Activated CD4-positive, alpha-beta T cell treated with anti-CD3 and anti-CD28 coated beads, Interleukin-2, Interleukin-6, amounts not matched to agents 100 ng/mL and 50 ng/mL, durations not matched to agents 16 hours and 8 hours (primary cell): ENCODE results near the gene VANGL2.
"Not testable (repeated sequence)": the region's sequence is repeated elsewhere in the genome, so short reads cannot be mapped to it uniquely, and the experiment has no call there.

Source experiments
- DNase-seq: peaks from one replicate; pipeline ENCODE4 v3.0.0-alpha.2; 2020

The VANGL2 gene

GRCh38 chr1:160370561-160371345 is 29.6 kb upstream of the VANGL2 start:
- DNase-seq, result no peak

- no peak for DNase-seq
Observed at GRCh38 chr1:160371346-160371631, 29.1 kb upstream of the VANGL2 start.

GRCh38 chr1:160371756-160372155 is 28.6 kb upstream of the VANGL2 start:
- no peak for DNase-seq

GRCh38 chr1:160373696-160374095 is 26.7 kb upstream of the VANGL2 start:
- no peak for DNase-seq

- no peak for DNase-seq
Observed at GRCh38 chr1:160374306-160375110, 25.9 kb upstream of the VANGL2 start.

- DNase-seq, result peak; percentile 33
Observed at GRCh38 chr1:160375788-160376524, 24.4 kb upstream of the VANGL2 start.

- DNase-seq, result peak; percentile 67
Observed at GRCh38 chr1:160376525-160377131, 23.7 kb upstream of the VANGL2 start.

- DNase-seq, result no peak
Observed at GRCh38 chr1:160377585-160378206, 22.7 kb upstream of the VANGL2 start.

GRCh38 chr1:160384812-160385211 is 15.6 kb upstream of the VANGL2 start:
- not testable (repeated sequence) for DNase-seq

- not testable (repeated sequence) for DNase-seq
Observed at GRCh38 chr1:160388406-160388805, 12.0 kb upstream of the VANGL2 start.

- DNase-seq, result no peak
Observed at GRCh38 chr1:160394673-160395072, 5.7 kb upstream of the VANGL2 start.

- DNase-seq, result no peak
Observed at GRCh38 chr1:160397651-160398050, 2.7 kb upstream of the VANGL2 start.

GRCh38 chr1:160398823-160399222 is 1.5 kb upstream of the VANGL2 start:
- no peak for DNase-seq

- DNase-seq, result no peak
Observed at GRCh38 chr1:160399544-160400222, 681 bp upstream of the VANGL2 start.

GRCh38 chr1:160400646-160401486 is 502 bp downstream of the VANGL2 start:
- DNase-seq, result no peak

GRCh38 chr1:160401487-160401805 is 1.1 kb downstream of the VANGL2 start:
- DNase-seq, result no peak

GRCh38 chr1:160402001-160402795 is 1.8 kb downstream of the VANGL2 start:
- no peak for DNase-seq

- DNase-seq, result no peak
Observed at GRCh38 chr1:160403244-160403643, 2.9 kb downstream of the VANGL2 start.

- DNase-seq, result no peak
Observed at GRCh38 chr1:160404094-160404493, 3.7 kb downstream of the VANGL2 start.

- DNase-seq, result no peak
Observed at GRCh38 chr1:160405331-160405877, 5.0 kb downstream of the VANGL2 start.
